Fibroblast of the conjunctiva (primary cell): Measurements from ENCODE around the gene PRKCE.

Source experiments
- DNase-seq: peaks from one replicate; pipeline ENCODE4 v3.0.0-alpha.2; 2010; ENCODE audit warnings: low read depth

The PRKCE gene

GRCh38 chr2:45755585-45756335 lies 104.3 kb downstream of the PRKCE start:
- peak; percentile 43 for DNase-seq

GRCh38 chr2:45758018-45758417 lies 106.5 kb downstream of the PRKCE start:
- DNase-seq = no peak

- DNase-seq = no peak
Observed at GRCh38 chr2:45759310-45759851, 107.9 kb downstream of the PRKCE start.

- DNase-seq = no peak
Observed at GRCh38 chr2:45761635-45762034, 110.2 kb downstream of the PRKCE start.

GRCh38 chr2:45763255-45763654 lies 111.8 kb downstream of the PRKCE start:
- no peak for DNase-seq

- DNase-seq = no peak
Observed at GRCh38 chr2:45763797-45764196, 112.3 kb downstream of the PRKCE start.

GRCh38 chr2:45765007-45765727 lies 113.7 kb downstream of the PRKCE start:
- DNase-seq = no peak

- DNase-seq = peak; percentile 30
Observed at GRCh38 chr2:45765728-45766254, 114.3 kb downstream of the PRKCE start.

- DNase-seq = no peak
Observed at GRCh38 chr2:45768208-45768607, 116.7 kb downstream of the PRKCE start.

GRCh38 chr2:45769056-45769455 lies 117.6 kb downstream of the PRKCE start:
- DNase-seq = no peak

GRCh38 chr2:45769854-45770576 lies 118.5 kb downstream of the PRKCE start:
- no peak for DNase-seq

- no peak for DNase-seq
Observed at GRCh38 chr2:45770811-45771210, 119.3 kb downstream of the PRKCE start.

GRCh38 chr2:45771261-45771660 lies 119.8 kb downstream of the PRKCE start:
- DNase-seq = no peak

GRCh38 chr2:45772038-45772437 lies 120.6 kb downstream of the PRKCE start:
- no peak for DNase-seq

GRCh38 chr2:45773909-45774308 lies 122.4 kb downstream of the PRKCE start:
- no peak for DNase-seq

- DNase-seq = no peak
Observed at GRCh38 chr2:45774688-45775244, 123.3 kb downstream of the PRKCE start.

GRCh38 chr2:45776160-45776955 lies 124.9 kb downstream of the PRKCE start:
- no peak for DNase-seq

- DNase-seq = no peak
Observed at GRCh38 chr2:45777996-45778719, 126.7 kb downstream of the PRKCE start.

- DNase-seq = peak; percentile 55
Observed at GRCh38 chr2:45778720-45779171, 127.3 kb downstream of the PRKCE start.
